RPMI7951 (cell line): Measurements from ENCODE around the gene TOB1. TPM values are rescaled to one million over a fixed set of nuclear protein-coding genes. Genes with fewer than 3 reads are reported as not detected.
"Not testable (repeated sequence)": the region's sequence is repeated elsewhere in the genome, so short reads cannot be mapped to it uniquely, and the experiment has no call there.

Experiments
- DNase-seq: peaks from one replicate; pipeline ENCODE4 v3.0.0-alpha.2; 2012; ENCODE audit warnings: low read depth
- total RNA-seq: library from RNA; depleted of rRNA; stranded (reverse); fragments of >200 nt; shearing (Covaris generic); gene quantifications from 2 replicates; pipeline ENCODE4 v1.2.3, GENCODE V29; 2014

TOB1 gene
- total RNA-seq, 1 experiment from 2014 or later = 10.7 TPM

GRCh38 chr17:50898369-50899004 is 32.3 kb upstream of the TOB1 start:
- no peak for DNase-seq

- not testable (repeated sequence) for DNase-seq
These were observed 28.4 kb upstream of the TOB1 start for GRCh38 chr17:50894513-50894912.

GRCh38 chr17:50893183-50893993 is 27.2 kb upstream of the TOB1 start:
- DNase-seq = peak; percentile 75

GRCh38 chr17:50892101-50892776 is 26.1 kb upstream of the TOB1 start:
- peak; percentile 5 for DNase-seq

- no peak for DNase-seq
These were observed 25.4 kb upstream of the TOB1 start for GRCh38 chr17:50891577-50891989.

GRCh38 chr17:50890675-50891516 is 24.7 kb upstream of the TOB1 start:
- no peak for DNase-seq

- DNase-seq = no peak
These were observed 23.5 kb upstream of the TOB1 start for GRCh38 chr17:50889528-50890118.

GRCh38 chr17:50887705-50888245 is 21.6 kb upstream of the TOB1 start:
- DNase-seq = no peak

- DNase-seq = no peak
These were observed 18.5 kb upstream of the TOB1 start for GRCh38 chr17:50884439-50885311.

- no peak for DNase-seq
These were observed 17.8 kb upstream of the TOB1 start for GRCh38 chr17:50883850-50884438.

GRCh38 chr17:50882851-50883250 is 16.7 kb upstream of the TOB1 start:
- DNase-seq = no peak

GRCh38 chr17:50881182-50881581 is 15.0 kb upstream of the TOB1 start:
- no peak for DNase-seq

GRCh38 chr17:50879086-50879485 is 12.9 kb upstream of the TOB1 start:
- DNase-seq = no peak

- no peak for DNase-seq
These were observed 11.7 kb upstream of the TOB1 start for GRCh38 chr17:50877838-50878237.

- DNase-seq = not testable (repeated sequence)
These were observed 10.9 kb upstream of the TOB1 start for GRCh38 chr17:50877042-50877441.

- no peak for DNase-seq
These were observed 8.9 kb upstream of the TOB1 start for GRCh38 chr17:50875074-50875473.

- DNase-seq = peak; percentile 74
These were observed 6.7 kb upstream of the TOB1 start for GRCh38 chr17:50872710-50873424.

GRCh38 chr17:50871898-50872297 is 5.7 kb upstream of the TOB1 start:
- DNase-seq = no peak

- no peak for DNase-seq
These were observed 5.2 kb upstream of the TOB1 start for GRCh38 chr17:50871364-50871763.
